ENCODE results near the gene ELAVL3.

The ELAVL3 gene

GRCh38 chr19:11480715-11481533, at the start of gene ELAVL3:
TSS of gene ELAVL3 (minus strand) at chr19:11481046. CDS start at chr19:11480608, 438 bp downstream.
- DNase-seq: peak; percentile 21

DNA sequence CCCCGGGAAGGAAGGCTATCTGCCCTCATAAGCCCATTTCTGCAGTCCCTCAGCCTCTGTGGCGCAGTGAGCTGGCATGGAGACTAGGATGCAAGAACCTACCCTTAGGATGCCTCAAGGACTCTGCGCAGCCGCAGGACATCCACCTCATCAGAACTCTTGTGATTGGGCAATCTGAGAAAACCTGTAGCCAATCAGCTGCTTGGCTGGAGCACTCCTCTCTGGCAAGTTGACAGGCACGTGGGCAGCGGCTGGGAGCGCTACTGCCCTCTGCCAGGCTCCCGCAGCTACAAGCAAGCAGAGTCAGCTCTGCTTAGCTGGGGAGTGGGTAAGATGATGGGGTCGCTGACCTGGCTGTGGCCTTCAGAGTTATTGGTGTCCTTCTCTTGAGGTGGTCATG, 49.6 kb upstream of the ELAVL3 start:
- DNase-seq: peak; percentile 93

DNA sequence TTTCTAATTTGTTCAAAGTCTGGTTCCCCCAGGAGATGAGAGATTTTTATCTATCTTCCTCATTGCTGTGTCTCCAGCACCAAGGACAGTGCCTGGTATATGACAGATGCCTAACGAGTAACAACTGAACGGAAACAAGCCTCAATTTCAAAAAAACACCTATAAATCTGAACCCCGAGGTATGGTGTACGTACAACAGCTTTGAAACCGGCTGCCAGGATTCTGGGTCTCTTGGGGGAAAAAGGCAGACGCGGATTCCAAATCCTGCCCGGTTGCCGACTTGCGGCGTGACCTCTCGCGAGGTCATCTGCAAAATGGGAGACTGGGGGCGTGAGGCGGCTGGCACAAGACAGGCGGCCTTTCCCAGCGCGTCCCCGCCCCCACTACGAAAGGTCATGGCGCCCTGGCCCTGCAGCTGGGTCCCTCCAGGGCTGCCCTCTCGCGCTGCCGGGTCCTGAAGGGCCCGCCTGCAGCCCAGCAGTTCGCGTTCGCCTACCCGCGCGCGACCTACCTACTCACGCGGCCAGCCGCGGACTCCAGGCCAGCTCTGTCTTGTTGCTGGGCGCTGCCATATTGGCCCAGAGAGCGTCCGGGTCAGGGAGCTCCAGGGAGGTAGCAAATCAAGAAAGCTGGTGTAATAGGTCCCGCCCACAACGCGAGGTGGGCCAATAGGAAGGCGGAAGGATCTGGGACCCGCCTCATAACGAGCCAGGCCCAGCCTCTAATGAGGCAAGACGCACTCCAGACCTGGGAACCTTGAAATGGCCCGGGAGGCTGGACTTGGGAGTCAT, 47.9 kb upstream of the ELAVL3 start, which contains the start of gene ECSIT:
Gene ECSIT, minus strand, starts transcription at position 584 of the 791 bp plus-strand sequence. CDS start 9,964 bp downstream, outside the sequence.
- peak; percentile 94 for DNase-seq

DNA sequence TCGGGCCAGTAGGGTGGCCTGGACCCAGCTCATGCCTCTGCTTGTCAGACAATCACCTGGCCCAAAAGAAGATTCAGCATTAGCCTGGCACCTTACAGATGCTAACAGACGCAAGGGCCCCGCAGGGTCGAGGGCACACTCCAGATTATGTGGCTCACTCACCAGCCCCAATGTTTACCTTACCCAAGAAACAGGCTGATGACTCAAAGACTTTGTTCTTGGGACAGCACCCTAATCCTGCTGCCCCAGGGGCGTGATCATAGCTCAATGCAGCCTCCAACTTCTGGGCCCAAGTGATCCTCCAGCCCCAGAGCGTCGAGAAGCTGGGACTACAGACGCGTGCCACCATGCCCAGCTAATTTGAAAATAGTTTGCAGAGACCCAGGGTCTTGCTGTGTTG, 38.3 kb upstream of the ELAVL3 start:
- no peak for DNase-seq

- DNase-seq: no peak
Observed at GRCh38 chr19:11513946-11514345, 33.1 kb upstream of the ELAVL3 start.

GRCh38 chr19:11510444-11510843, 29.6 kb upstream of the ELAVL3 start:
- no peak for DNase-seq

DNA sequence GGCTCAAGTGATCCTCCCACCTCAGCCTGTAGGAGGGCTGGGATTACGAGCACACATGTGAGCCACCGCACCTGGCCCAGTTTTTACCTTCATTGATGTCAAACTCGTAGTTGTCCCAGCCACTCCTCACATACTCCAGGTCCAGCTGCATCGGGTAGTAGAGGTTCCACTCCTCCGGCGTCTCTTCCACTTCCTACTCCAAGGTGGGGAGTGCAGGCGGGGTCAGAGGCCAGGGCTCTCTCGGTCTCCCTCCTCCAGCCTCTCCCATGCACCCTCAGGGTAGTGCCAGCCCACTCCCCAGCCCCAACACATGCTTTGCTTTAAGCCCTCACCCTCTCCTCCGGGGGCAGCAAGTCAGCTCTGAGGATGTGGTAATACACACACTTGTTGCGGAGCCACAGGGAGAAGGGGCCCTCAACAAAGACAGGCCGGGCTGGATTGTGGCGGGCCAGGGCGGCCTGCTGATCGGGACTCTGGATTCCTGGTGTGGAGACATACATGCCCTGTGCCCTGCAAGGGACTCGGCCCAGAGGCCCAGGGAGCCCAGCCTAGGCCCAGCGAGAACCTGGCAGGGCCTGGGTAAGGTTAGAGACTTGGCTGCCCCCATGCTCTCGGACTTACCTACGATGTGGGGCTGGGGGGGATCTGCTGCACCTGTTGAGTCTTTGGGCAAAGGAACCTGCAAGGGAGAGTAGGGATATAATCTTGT, 26.7 kb upstream of the ELAVL3 start:
- DNase-seq: no peak

GRCh38 chr19:11506967-11507366, 26.1 kb upstream of the ELAVL3 start:
- no peak for DNase-seq

GRCh38 chr19:11506101-11506555, 25.3 kb upstream of the ELAVL3 start:
- DNase-seq: no peak

DNA sequence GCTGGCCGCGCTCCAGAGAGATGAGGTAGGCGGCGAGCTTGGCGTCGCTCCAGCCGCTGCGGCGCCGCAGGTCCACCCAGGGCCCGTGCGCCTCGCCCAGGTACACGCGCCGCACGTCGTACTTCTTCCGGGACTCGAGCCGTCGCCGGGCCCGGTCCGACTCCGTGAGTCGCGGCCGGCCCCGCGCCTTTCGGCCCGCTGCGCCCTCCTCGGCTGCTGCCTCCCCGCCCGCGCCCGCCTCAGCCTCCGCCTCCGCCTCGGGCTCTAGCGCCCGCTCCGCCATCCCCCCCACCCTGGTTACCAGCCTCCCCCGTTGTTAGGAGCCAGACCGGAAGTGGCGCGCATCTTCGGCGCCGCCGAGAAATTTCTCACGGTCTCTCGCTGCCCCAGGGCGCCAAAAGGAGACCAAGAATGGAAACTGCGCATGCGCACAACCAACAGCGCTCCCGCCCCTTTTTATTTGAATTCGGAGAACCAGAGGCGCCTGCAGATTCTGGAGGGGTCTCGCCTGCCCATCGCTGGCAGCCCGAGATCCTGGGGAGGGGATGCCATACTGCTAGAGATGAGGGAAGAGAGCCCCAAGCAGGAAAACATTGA, 24.8 kb upstream of the ELAVL3 start, which contains the start of gene ZNF653:
Gene ZNF653, minus strand, starts transcription at position 336 of the 597 bp plus-strand sequence. Its CDS starts 53 bp downstream, at position 283.
- peak; percentile 94 for DNase-seq

DNA sequence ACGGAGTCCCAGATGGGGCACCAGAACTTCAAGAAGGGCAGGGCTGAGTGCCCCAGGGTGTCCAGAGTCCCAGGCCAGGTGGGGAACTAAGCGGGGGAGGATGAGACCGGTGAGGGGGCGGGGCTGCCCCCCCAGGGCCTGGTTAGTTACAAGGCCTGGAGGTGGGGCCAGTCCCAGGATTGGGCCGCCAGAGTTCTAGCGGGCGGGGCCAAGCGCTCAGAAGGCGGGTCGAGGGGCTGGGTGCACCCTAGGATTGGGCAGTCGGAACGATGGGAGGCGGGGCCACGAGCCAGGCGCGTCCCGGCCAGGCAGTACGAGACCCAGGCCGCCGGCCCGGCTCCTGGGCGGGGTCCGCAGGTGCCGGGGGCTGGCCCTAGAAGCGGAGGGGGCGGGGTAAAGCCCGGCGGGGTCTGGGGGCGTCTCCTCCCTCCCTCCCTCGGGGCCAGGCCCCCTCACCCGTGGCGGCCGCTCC, 24.2 kb upstream of the ELAVL3 start:
- DNase-seq: peak; percentile 95

DNA sequence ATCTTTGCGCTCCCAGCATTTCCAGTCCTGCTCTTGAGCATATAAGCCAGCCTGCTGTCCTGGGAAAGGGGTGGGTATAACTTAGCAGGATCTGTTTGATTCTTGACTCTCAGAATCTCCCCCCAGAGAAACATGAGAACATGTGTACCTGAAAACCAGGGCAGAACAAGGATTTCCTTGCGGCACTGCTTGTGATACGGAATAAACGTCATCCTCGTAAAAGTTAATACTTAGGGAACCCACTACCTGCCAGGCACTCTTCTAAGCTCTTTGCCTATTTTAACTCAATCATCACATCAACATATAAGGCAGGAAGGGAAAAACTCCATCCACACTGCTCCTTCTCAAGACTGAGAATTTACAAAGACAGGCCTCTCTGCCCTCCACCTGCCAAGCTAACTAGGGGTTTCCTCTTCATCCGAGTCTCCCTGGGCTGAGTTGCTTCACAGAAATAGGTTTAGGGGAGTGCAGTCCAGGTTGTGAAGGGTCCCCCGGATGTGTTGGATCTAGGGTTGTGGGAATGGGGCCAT, 23.7 kb upstream of the ELAVL3 start:
- DNase-seq: no peak

GRCh38 chr19:11499890-11500420, 19.1 kb upstream of the ELAVL3 start:
- no peak for DNase-seq

DNA sequence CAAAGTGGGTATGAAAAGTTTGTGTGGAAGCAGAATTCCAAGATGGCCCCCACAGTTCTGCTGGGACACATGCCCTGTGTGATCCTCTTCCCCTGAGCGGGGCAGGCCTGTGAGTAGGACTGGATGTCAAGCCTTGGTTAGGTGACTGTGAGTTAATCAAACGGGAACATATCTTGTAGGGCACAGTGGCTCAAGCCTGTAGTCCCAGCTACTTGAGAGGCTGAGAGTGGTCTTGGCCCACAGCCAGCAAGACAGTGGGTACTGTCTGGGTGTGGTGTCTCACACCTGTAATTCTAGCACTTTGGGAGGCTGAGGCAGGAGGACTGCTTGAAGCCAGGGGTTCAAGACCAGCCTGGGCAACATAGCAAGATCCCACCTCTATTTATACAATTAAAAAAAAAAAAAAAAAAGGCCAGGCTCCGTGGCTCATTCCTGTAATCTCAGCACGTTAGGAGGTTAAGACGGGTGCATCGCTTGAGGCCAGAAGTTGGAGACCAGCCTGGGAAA, 18.4 kb upstream of the ELAVL3 start:
- no peak for DNase-seq

- no peak for DNase-seq
Observed at GRCh38 chr19:11496391-11497163, 15.7 kb upstream of the ELAVL3 start.

DNA sequence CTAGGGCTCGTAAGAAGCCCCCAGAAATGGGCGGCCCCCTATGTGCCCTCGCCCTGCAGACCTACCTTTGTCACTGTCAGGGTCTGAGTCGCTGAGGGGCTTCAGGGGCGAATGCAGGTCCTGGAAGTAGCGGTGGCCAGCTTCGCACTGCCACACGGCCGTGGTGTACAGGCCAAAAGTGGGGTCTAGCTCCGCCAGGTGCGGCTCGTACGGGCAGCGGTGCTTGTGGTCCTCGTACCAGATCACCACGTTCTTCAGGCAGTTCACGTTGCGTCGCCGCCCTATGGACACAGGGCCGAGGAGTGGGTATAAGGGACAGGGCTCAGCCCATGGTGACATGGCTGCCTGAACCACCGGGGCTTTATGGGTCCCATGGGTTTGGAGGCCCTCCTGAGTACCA, 15.0 kb upstream of the ELAVL3 start:
- DNase-seq: no peak

- DNase-seq: no peak
Observed at GRCh38 chr19:11495481-11495880, 14.6 kb upstream of the ELAVL3 start.

GRCh38 chr19:11494634-11495285, 13.9 kb upstream of the ELAVL3 start:
- DNase-seq: no peak

DNA sequence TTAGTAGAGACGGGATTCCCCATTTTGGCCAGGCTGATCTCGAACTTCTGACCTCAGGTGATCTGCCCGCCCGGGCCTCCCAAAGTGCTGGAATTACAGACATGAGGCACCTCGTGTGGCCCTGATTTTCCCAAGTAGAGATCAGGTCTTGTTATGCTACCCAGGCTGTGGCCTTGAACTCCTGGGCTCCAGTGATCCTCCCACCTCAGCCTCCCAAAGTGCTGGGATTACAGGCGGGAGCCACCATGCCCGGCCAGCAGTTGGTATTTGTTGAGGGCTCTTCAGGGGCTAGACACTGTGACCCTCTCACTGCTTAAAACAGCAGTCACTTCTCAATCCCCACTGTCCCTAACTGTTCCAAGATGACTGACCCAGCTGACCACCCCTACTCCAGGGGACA, 8.5 kb upstream of the ELAVL3 start:
- no peak for DNase-seq

Measured in NCI-H774 (cell line).